Mesenchymal stem cell (in vitro differentiated cells and primary cell): ENCODE results near the gene STAB1.

Experiments
- DNase-seq: peaks from one replicate; pipeline ENCODE4 v3.0.0-alpha.2; 2013
- H2AFZ ChIP-seq: one replicate; pipeline ENCODE4 v1.6.1; 2013; ENCODE audit warnings: low read depth, mild to moderate bottlenecking, control low read depth, inconsistent platforms, low read length, moderate library complexity
- H2AK5ac ChIP-seq: 2 replicates; pipeline ENCODE4 v1.6.1; 2013; ENCODE audit warnings: low read length, moderate library complexity, mild to moderate bottlenecking, inconsistent platforms; ENCODE audit not compliant: severe bottlenecking
- H2BK120ac ChIP-seq: one replicate; pipeline ENCODE4 v1.6.1; 2013; ENCODE audit warnings: low read depth, mild to moderate bottlenecking, inconsistent platforms, low read length, moderate library complexity
- H2BK12ac ChIP-seq, 2 experiments: one replicate each; pipeline ENCODE4 v1.6.1; 2013; ENCODE audit warnings: inconsistent platforms in 2 of 2, low read length in 2 of 2, mild to moderate bottlenecking in 2 of 2, moderate library complexity in 2 of 2, control low read depth in 1 of 2
- H2BK15ac ChIP-seq: one replicate; pipeline ENCODE4 v1.6.1; 2013; ENCODE audit warnings: mild to moderate bottlenecking, low read depth, inconsistent platforms; ENCODE audit not compliant: poor library complexity, severe bottlenecking
- H2BK5ac ChIP-seq: 2 replicates; pipeline ENCODE4 v1.6.1; 2013; ENCODE audit warnings: low read depth, mild to moderate bottlenecking, low read length, control low read depth, inconsistent platforms; ENCODE audit not compliant: poor library complexity, severe bottlenecking
- H3K14ac ChIP-seq, 2 experiments: one replicate each; pipeline ENCODE4 v1.6.1; 2013; ENCODE audit warnings: inconsistent platforms in 2 of 2, low read length in 2 of 2, control low read depth in 1 of 2, mild to moderate bottlenecking in 1 of 2, moderate library complexity in 1 of 2
- H3K18ac ChIP-seq, 2 experiments: one replicate each; pipeline ENCODE4 v1.6.1; 2013; ENCODE audit warnings: inconsistent platforms in 2 of 2, low read length in 2 of 2, control low read depth in 1 of 2, low read depth in 1 of 2, mild to moderate bottlenecking in 1 of 2
- H3K23ac ChIP-seq, 2 experiments: one replicate each; pipeline ENCODE4 v1.6.1; 2013; ENCODE audit warnings: inconsistent platforms in 2 of 2, low read length in 2 of 2, mild to moderate bottlenecking in 2 of 2, moderate library complexity in 2 of 2, control low read depth in 1 of 2
- H3K27ac ChIP-seq: 2 replicates; pipeline ENCODE4 v1.5.1; 2013; ENCODE audit warnings: mild to moderate bottlenecking, moderate library complexity, low read length, control low read depth, inconsistent platforms; ENCODE audit not compliant: poor library complexity, severe bottlenecking
- H3K27me3 ChIP-seq, 2 experiments: 2 replicates each; pipeline versions ENCODE4 v1.6.1 to v1.7.0; 2013; ENCODE audit warnings: low read length in 2 of 2, mild to moderate bottlenecking in 2 of 2, moderate library complexity in 2 of 2, control low read depth in 1 of 2, inconsistent platforms in 1 of 2; ENCODE audit not compliant: control insufficient read depth in 1 of 2, insufficient read depth in 1 of 2
- H3K36me3 ChIP-seq, 2 experiments: 2 replicates each; pipeline versions ENCODE4 v1.6.1 to v1.7.0; 2013; ENCODE audit warnings: low read length in 2 of 2, control low read depth in 1 of 2, inconsistent platforms in 1 of 2, low read depth in 1 of 2, mild to moderate bottlenecking in 1 of 2; ENCODE audit not compliant: insufficient read depth in 2 of 2, control insufficient read depth in 1 of 2
- H3K4ac ChIP-seq, 2 experiments: one replicate each; pipeline ENCODE4 v1.6.1; 2013; ENCODE audit warnings: inconsistent platforms in 2 of 2, low read length in 2 of 2, mild to moderate bottlenecking in 2 of 2, moderate library complexity in 2 of 2, control low read depth in 1 of 2, low read depth in 1 of 2
- H3K4me1 ChIP-seq: 2 replicates; pipeline ENCODE4 v1.6.1; 2013; ENCODE audit warnings: low read depth, low read length, control low read depth; ENCODE audit not compliant: control insufficient read depth, insufficient read depth
- H3K4me2 ChIP-seq: 2 replicates; pipeline ENCODE4 v1.6.1; 2013; ENCODE audit warnings: low read length, mild to moderate bottlenecking, inconsistent platforms; ENCODE audit not compliant: poor library complexity, severe bottlenecking
- H3K4me3 ChIP-seq, 2 experiments: 2 replicates each; pipeline versions ENCODE4 v1.5.1 to v1.7.0; 2013; ENCODE audit warnings: low read length in 2 of 2, mild to moderate bottlenecking in 2 of 2, control low read depth in 1 of 2, low read depth in 1 of 2; ENCODE audit not compliant: insufficient read depth in 1 of 2
- H3K79me1 ChIP-seq: replicated peaks from 2 replicates; pipeline ENCODE4 v1.6.1; 2013; ENCODE audit warnings: mild to moderate bottlenecking, control low read depth, low read length, inconsistent platforms; ENCODE audit not compliant: poor library complexity, severe bottlenecking
- H3K9ac ChIP-seq: 2 replicates; pipeline ENCODE4 v1.7.0; 2013; ENCODE audit warnings: mild to moderate bottlenecking, low read length, moderate library complexity
- H3K9me3 ChIP-seq: 2 replicates; pipeline ENCODE4 v1.7.0; 2013; ENCODE audit warnings: mild to moderate bottlenecking, low read length; ENCODE audit not compliant: control insufficient read depth
- H4K8ac ChIP-seq: one replicate; pipeline ENCODE4 v1.6.1; 2013; ENCODE audit warnings: inconsistent platforms, mild to moderate bottlenecking, low read length, moderate library complexity
- H4K91ac ChIP-seq: one replicate; pipeline ENCODE4 v1.6.1; 2013; ENCODE audit warnings: mild to moderate bottlenecking, low read length, inconsistent platforms
- WGBS: methylation state at CpG from one replicate; pipeline ENCODE4 v1.1.7; 2013; ENCODE audit warnings: mixed read lengths; 5-methylcytosine and 5-hydroxymethylcytosine counted together

Gene STAB1

DNA sequence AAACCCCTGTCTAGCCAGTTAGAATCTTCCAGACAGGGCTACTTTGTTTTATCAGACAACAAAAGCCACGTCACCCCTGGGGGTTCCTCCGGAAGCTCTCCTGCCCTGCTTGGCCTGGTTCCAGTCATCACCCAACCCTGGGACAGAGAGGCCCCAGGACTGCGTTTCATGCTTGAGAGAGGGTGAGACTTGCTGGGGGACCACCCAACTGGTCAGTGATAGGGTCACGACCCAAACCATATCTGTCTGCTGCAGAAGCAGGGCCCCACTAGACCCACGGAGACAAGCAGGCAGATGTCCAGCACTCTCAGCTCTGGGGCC is 37.3 kb downstream of the STAB1 start:
- Histone ChIP-seq H3K23ac (peak overlapping the region in 1 of 2 experiments; percentile 16), H3K9ac (peak overlapping the region; percentile 75), H2BK5ac (no peak overlapping the region)

DNA sequence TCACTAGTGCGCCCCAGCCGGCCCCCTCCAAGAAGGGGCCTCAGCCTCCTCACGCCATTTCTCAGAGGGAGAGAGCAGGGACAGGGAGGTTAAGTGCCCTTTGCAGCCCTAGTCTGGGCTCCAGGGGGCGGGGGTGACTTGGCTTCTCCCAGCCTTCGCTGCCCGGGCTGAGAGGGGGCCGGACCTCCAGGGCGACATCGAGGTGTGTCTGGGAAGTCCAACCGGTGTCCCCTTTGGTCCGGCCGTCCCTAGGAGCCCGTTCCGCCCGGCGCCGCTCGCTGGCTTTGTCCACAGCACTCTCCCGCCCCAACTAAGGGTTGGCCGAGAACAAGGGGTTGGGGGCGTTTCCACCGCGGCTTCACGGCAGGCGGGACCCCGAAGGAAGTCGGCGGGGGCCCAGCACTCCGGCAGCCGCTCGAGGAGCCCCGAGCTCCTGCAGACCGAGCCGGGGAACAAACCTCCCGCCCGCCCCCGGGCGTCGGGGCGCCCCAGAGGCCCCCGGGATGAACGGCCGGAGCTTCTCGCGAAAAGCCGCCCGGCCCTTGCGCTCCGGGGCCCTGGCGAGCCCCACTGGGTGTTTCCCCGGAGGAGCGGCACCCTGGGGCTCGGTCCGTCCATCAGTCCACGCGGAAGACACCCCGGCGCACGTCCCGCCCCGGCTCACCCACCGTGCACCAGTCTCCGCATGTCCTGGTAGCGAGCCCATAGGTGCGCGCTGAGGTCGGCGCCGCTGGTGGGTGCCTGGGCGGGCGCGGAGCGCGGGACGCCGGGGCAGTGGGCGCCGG is 37.9 kb downstream of the STAB1 start:
- Histone ChIP-seq H3K4me2 (peak overlapping the region; percentile 83), H3K27ac (no peak overlapping the region), H3K36me3 (peaks cover 11 to 40% of the 10 kb centered on the region in 2 experiments), H2BK120ac (peak overlapping the region; percentile 40), H2BK5ac (no peak overlapping the region), H3K79me1 (peaks cover 15% of the 10 kb centered on the region), H3K18ac (peak overlapping the region; percentile 35 to 88), H3K9ac (peak overlapping the region; percentile 75), H2BK15ac (peak overlapping the region; percentile 31), H3K4me1 (peaks cover 40% of the 10 kb centered on the region), H3K9me3 (no peaks in the 10 kb centered on the region), H3K14ac (peak overlapping the region in 1 of 2 experiments; percentile 44), H3K4ac (peak overlapping the region; percentile 37 to 45), H3K23ac (peak overlapping the region in 1 of 2 experiments; percentile 66), H4K91ac (peak overlapping the region; percentile 58), H3K4me3 (peak overlapping the region; percentile 82 to 89), H2BK12ac (peak overlapping the region in 1 of 2 experiments; percentile 15), H2AK5ac (no peak overlapping the region), H2AFZ (peak overlapping the region; percentile 78), H4K8ac (no peak overlapping the region), H3K27me3 (no peaks in the 10 kb centered on the region)
- 1% methylated on average over 56 of the region's 78 CpGs for WGBS
- DNase-seq = peak; percentile 37

More for the DNA sequence above, 37.3 kb downstream of the STAB1 start:
- H3K4me1 ChIP-seq = peaks cover 35% of the 10 kb centered on the region
- peak overlapping the region; percentile 6 for H2BK15ac ChIP-seq
- H3K14ac ChIP-seq = peak overlapping the region in 1 of 2 experiments; percentile 44
- H4K8ac ChIP-seq = no peak overlapping the region
- peak overlapping the region in 1 of 2 experiments; percentile 46 for H3K18ac ChIP-seq
- H2AK5ac ChIP-seq = no peak overlapping the region
- 33% methylated on average over 5 of the region's 5 CpGs for WGBS
- DNase-seq = peak; percentile 53
- peak overlapping the region; percentile 40 for H2BK120ac ChIP-seq
- peak overlapping the region; percentile 82 to 89 for H3K4me3 ChIP-seq
- peak overlapping the region; percentile 57 for H4K91ac ChIP-seq
- H2AFZ ChIP-seq = no peak overlapping the region
- peak overlapping the region in 1 of 2 experiments; percentile 8 for H2BK12ac ChIP-seq
- peaks cover 20% of the 10 kb centered on the region for H3K79me1 ChIP-seq
- H3K4ac ChIP-seq = peak overlapping the region; percentile 5 to 40
- H3K27ac ChIP-seq = no peak overlapping the region
- peaks cover 17 to 45% of the 10 kb centered on the region in 2 experiments for H3K36me3 ChIP-seq
- H3K4me2 ChIP-seq = peak overlapping the region; percentile 83
- H3K27me3 ChIP-seq = no peaks in the 10 kb centered on the region
- H3K9me3 ChIP-seq = no peaks in the 10 kb centered on the region

GRCh38 chr3:52533623-52534280 is 38.6 kb downstream of the STAB1 start, which contains the start of gene NT5DC2:
Gene NT5DC2 (minus strand): TSS chr3:52533857. CDS start chr3:52533737, 120 bp downstream.
- Histone ChIP-seq H2BK12ac (peak within 1 kb of the TSS in 1 of 2 experiments; percentile 59), H3K27ac (no peak within 1 kb of the TSS), H3K14ac (peak within 1 kb of the TSS in 1 of 2 experiments; percentile 44), H2BK120ac (peak within 1 kb of the TSS; percentile 56), H4K8ac (peak within 1 kb of the TSS; percentile 82), H3K36me3 (peaks cover 6 to 32% of the 10 kb centered on the region in 2 experiments), H3K18ac (peak within 1 kb of the TSS; percentile 48 to 88), H3K4me3 (peak within 1 kb of the TSS; percentile 85 to 89), H2AFZ (peak within 1 kb of the TSS; percentile 78), H3K9ac (peak within 1 kb of the TSS; percentile 80), H4K91ac (peak within 1 kb of the TSS; percentile 91), H2BK5ac (no peak within 1 kb of the TSS), H3K4me2 (peak within 1 kb of the TSS; percentile 83), H3K27me3 (no peaks in the 10 kb centered on the region), H3K9me3 (no peaks in the 10 kb centered on the region), H2BK15ac (peak within 1 kb of the TSS; percentile 60), H3K4ac (peak within 1 kb of the TSS; percentile 45 to 66), H3K4me1 (peaks cover 42% of the 10 kb centered on the region), H2AK5ac (peak within 1 kb of the TSS; percentile 8), H3K23ac (peak within 1 kb of the TSS in 1 of 2 experiments; percentile 66), H3K79me1 (peaks cover 13% of the 10 kb centered on the region)
- DNase-seq = peak; percentile 74
- 2% methylated on average over 51 of the region's 91 CpGs for WGBS
